GM23338 (cell line): ENCODE data around the gene SLC9A2. TPM values are rescaled to one million over a fixed set of nuclear protein-coding genes. Genes with fewer than 3 reads are reported as not detected.

Experiments
- ATAC-seq: fragments of 200-7000 bp; cut with Tn5 transposase; 3 replicates; pipeline ENCODE4 v1.9.1; 2020
- DNase-seq: peaks from one replicate; pipeline ENCODE4 v3.0.0-alpha.2; 2015; ENCODE audit warnings: low spot score
- H2AFZ ChIP-seq: fragments of 200-600 bp; sonication (generic); 2 replicates; pipeline ENCODE4 v1.8.0; 2016; ENCODE audit warnings: antibody characterized with exemption, mild to moderate bottlenecking, moderate library complexity
- H3F3A ChIP-seq: fragments of 200-600 bp; sonication (generic); replicated peaks from 2 replicates; pipeline ENCODE4 v1.8.0; 2017; ENCODE audit warnings: antibody characterized with exemption, mixed run types, low read depth
- H3K27ac ChIP-seq: fragments of 200-600 bp; sonication (generic); 2 replicates; pipeline ENCODE4 v1.6.1; 2016; ENCODE audit warnings: low read depth
- H3K27me3 ChIP-seq: fragments of 200-600 bp; sonication (generic); 2 replicates; pipeline ENCODE4 v1.8.0; 2016; ENCODE audit warnings: mild to moderate bottlenecking, mixed run types, moderate library complexity; ENCODE audit not compliant: insufficient read depth
- H3K36me3 ChIP-seq: fragments of 200-600 bp; sonication (generic); 2 replicates; pipeline ENCODE4 v1.8.0; 2016; ENCODE audit warnings: mild to moderate bottlenecking; ENCODE audit not compliant: insufficient read depth
- H3K4me1 ChIP-seq: fragments of 200-600 bp; sonication (generic); 2 replicates; pipeline ENCODE4 v1.8.0; 2016; ENCODE audit warnings: mild to moderate bottlenecking, moderate library complexity; ENCODE audit not compliant: insufficient read depth
- H3K4me2 ChIP-seq: fragments of 200-600 bp; sonication (generic); 2 replicates; pipeline ENCODE4 v1.7.1; 2017; ENCODE audit warnings: mixed run types
- H3K4me3 ChIP-seq: fragments of 200-600 bp; sonication (generic); 2 replicates; pipeline ENCODE4 v1.6.1; 2016; ENCODE audit warnings: mixed run types
- H3K79me2 ChIP-seq: fragments of 200-600 bp; sonication (generic); replicated peaks from 2 replicates; pipeline ENCODE4 v1.8.0; 2017; ENCODE audit warnings: mild to moderate bottlenecking; ENCODE audit not compliant: insufficient read depth
- H3K9me2 ChIP-seq: fragments of 200-600 bp; sonication (generic); 2 replicates; pipeline ENCODE4 v1.8.0; 2017; ENCODE audit not compliant: insufficient read depth
- H4K20me1 ChIP-seq: fragments of 200-600 bp; sonication (generic); replicated peaks from 2 replicates; pipeline ENCODE4 v1.8.0; 2017; ENCODE audit warnings: mild to moderate bottlenecking; ENCODE audit not compliant: insufficient read depth
- H3K27ac Mint-ChIP-seq: 2 replicates; pipeline ENCODE4 v1.8.0; 2020; ENCODE audit warnings: inconsistent platforms, mild to moderate bottlenecking, moderate library complexity, mixed read lengths
- H3K27me3 Mint-ChIP-seq: 3 replicates; pipeline ENCODE4 v1.8.0; 2022; ENCODE audit warnings: low read depth, mild to moderate bottlenecking, moderate library complexity, mixed read lengths, inconsistent platforms; ENCODE audit not compliant: insufficient read depth, poor library complexity
- H3K36me3 Mint-ChIP-seq: 3 replicates; pipeline ENCODE4 v1.8.0; 2021; ENCODE audit warnings: low read depth, mild to moderate bottlenecking, inconsistent platforms, moderate library complexity, mixed read lengths
- H3K4me1 Mint-ChIP-seq: 3 replicates; pipeline ENCODE4 v1.8.0; 2020; ENCODE audit warnings: mild to moderate bottlenecking, inconsistent platforms, mixed read lengths
- H3K4me3 Mint-ChIP-seq: 3 replicates; pipeline ENCODE4 v1.8.0; 2021; ENCODE audit warnings: moderate library complexity, mild to moderate bottlenecking, inconsistent platforms, mixed read lengths
- H3K9me3 Mint-ChIP-seq: 3 replicates; pipeline ENCODE4 v1.8.0; 2020; ENCODE audit warnings: moderate library complexity, mild to moderate bottlenecking, inconsistent platforms, mixed read lengths
- EZH2 ChIP-seq: fragments of 200-600 bp; sonication (generic); IDR thresholded peaks from one replicate; pipeline ENCODE4 v1.8.0; 2017; ENCODE audit warnings: antibody characterized with exemption, mild to moderate bottlenecking, low read depth; ENCODE audit not compliant: unreplicated experiment
- EZH2phosphoT487 ChIP-seq: fragments of 200-600 bp; sonication (generic); IDR thresholded peaks from one replicate; pipeline ENCODE4 v1.8.1; 2018; ENCODE audit warnings: antibody characterized with exemption; ENCODE audit not compliant: unreplicated experiment
- JUNB ChIP-seq: IDR thresholded peaks from one replicate; pipeline ENCODE4 v1.6.1; 2016; ENCODE audit warnings: antibody characterized with exemption; ENCODE audit not compliant: unreplicated experiment
- POLR2AphosphoS5 ChIP-seq: IDR thresholded peaks from 2 replicates; pipeline ENCODE4 v1.6.1; 2016; ENCODE audit warnings: antibody characterized with exemption, low read depth
- STAT1 ChIP-seq: IDR thresholded peaks from one replicate; pipeline ENCODE4 v1.6.1; 2016; ENCODE audit warnings: antibody characterized with exemption; ENCODE audit not compliant: unreplicated experiment
- ZNF114 ChIP-seq: fragments of 250-450 bp; sonication (Bioruptor Pico); IDR thresholded peaks from 2 replicates; pipeline ENCODE4 v1.5.0; 2020; ENCODE audit warnings: mild to moderate bottlenecking, moderate library complexity
- ZNF331 ChIP-seq: fragments of 250-450 bp; sonication (Bioruptor Pico); IDR thresholded peaks from 2 replicates; pipeline ENCODE4 v1.5.0; 2020; ENCODE audit warnings: low read depth, mild to moderate bottlenecking, moderate library complexity
- polyA plus RNA-seq: library from polyadenylated mRNA; unstranded; fragments of >200 nt; fragmentation: Nextera tagmentation; extraction: Ambion mirVana; gene quantifications from 2 replicates; pipeline ENCODE4 v1.2.1, GENCODE V29; 2016
- total RNA-seq: library from RNA; depleted of rRNA; stranded (reverse); fragments of >200 nt; shearing (Covaris generic); gene quantifications from 2 replicates; pipeline ENCODE4 v1.2.3, GENCODE V29; 2014
- TF ChIP-seq, protein P1 (sequence below): IDR thresholded peaks from 2 replicates; pipeline ENCODE4 v1.6.1; 2016; ENCODE audit warnings: antibody characterized with exemption
- TF ChIP-seq, protein P2 (sequence below): IDR thresholded peaks from one replicate; pipeline ENCODE4 v1.6.1; 2018; ENCODE audit warnings: antibody characterized with exemption; ENCODE audit not compliant: unreplicated experiment
- TF ChIP-seq, protein P3 (sequence below): fragments of 250-450 bp; sonication (Bioruptor Pico); IDR thresholded peaks from 2 replicates; pipeline ENCODE4 v1.5.0; 2020; ENCODE audit warnings: mild to moderate bottlenecking, moderate library complexity

The SLC9A2 gene
- total and polyA plus RNA-seq, 2 experiments from 2014 or later: 0.03 to 0.24 TPM

DNA sequence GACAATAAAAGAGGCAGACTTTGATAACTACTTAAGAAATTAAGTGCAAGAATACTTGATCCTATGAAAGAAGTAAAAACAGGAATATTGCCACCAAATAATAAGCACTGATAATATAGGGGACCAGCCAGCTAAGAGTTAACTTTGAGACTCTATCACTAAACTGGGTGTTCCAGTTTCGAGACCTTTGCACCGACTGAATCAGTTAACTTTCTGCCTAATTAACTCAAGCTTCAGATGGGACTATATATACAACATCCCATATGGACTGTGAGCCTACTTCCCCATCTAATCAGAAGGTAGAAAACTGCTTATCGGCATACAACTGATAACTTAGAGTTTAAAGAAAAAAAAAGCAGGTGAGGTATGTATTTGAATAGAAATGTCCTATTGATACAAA is 25.8 kb upstream of the SLC9A2 start (continued):
- TF ChIP-seq, protein P1, sequence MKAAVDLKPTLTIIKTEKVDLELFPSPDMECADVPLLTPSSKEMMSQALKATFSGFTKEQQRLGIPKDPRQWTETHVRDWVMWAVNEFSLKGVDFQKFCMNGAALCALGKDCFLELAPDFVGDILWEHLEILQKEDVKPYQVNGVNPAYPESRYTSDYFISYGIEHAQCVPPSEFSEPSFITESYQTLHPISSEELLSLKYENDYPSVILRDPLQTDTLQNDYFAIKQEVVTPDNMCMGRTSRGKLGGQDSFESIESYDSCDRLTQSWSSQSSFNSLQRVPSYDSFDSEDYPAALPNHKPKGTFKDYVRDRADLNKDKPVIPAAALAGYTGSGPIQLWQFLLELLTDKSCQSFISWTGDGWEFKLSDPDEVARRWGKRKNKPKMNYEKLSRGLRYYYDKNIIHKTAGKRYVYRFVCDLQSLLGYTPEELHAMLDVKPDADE: no peak
- TF ChIP-seq, protein P2, sequence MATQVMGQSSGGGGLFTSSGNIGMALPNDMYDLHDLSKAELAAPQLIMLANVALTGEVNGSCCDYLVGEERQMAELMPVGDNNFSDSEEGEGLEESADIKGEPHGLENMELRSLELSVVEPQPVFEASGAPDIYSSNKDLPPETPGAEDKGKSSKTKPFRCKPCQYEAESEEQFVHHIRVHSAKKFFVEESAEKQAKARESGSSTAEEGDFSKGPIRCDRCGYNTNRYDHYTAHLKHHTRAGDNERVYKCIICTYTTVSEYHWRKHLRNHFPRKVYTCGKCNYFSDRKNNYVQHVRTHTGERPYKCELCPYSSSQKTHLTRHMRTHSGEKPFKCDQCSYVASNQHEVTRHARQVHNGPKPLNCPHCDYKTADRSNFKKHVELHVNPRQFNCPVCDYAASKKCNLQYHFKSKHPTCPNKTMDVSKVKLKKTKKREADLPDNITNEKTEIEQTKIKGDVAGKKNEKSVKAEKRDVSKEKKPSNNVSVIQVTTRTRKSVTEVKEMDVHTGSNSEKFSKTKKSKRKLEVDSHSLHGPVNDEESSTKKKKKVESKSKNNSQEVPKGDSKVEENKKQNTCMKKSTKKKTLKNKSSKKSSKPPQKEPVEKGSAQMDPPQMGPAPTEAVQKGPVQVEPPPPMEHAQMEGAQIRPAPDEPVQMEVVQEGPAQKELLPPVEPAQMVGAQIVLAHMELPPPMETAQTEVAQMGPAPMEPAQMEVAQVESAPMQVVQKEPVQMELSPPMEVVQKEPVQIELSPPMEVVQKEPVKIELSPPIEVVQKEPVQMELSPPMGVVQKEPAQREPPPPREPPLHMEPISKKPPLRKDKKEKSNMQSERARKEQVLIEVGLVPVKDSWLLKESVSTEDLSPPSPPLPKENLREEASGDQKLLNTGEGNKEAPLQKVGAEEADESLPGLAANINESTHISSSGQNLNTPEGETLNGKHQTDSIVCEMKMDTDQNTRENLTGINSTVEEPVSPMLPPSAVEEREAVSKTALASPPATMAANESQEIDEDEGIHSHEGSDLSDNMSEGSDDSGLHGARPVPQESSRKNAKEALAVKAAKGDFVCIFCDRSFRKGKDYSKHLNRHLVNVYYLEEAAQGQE: no peak

DNA sequence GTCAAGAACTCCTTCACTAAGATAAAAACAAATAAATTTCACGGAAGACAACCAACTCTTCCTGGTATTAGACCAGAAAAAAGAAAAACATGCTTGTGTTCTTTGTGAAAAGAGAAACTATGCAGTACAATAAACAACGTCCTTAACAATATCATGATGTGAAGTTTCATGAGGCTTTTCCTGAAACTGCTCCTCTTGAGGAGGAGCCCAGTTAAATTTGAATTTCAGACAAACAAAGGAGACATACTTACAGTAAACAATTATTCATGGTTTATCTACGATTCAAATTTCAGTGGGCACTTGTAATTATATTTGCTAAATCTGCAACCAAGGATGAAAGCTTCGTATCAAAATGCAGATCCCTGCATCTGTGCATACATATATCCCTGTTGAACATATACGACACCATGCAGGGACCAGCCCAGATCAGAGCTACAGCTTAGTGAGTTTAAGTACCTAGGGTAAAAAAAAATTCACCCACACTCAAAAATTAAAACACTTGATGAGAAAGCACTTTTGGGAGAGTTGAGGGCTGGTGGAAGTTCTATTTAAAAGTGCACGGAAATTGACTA is 24.8 kb upstream of the SLC9A2 start:
- no peak overlapping the region for H3K4me3 ChIP-seq
- H3K79me2 ChIP-seq: no peaks in the 10 kb centered on the region

More for the DNA sequence above, 24.8 kb upstream of the SLC9A2 start:
- Mint-ChIP-seq H3K4me1 (no peaks in the 10 kb centered on the region), H3K9me3 (no peaks in the 10 kb centered on the region), H3K4me3 (no peak overlapping the region), H3K27me3 (no peaks in the 10 kb centered on the region), H3K27ac (no peak overlapping the region), H3K36me3 (no peaks in the 10 kb centered on the region)
- no peak overlapping the region for H3K27ac ChIP-seq
- H3K4me2 ChIP-seq: no peak overlapping the region
- H3F3A ChIP-seq: no peaks in the 10 kb centered on the region
- TF ChIP-seq EZH2phosphoT487 (no peak), JUNB (no peak), ZNF114 (CRISPR knock-in tag) (no peak), ZNF331 (no peak), STAT1 (no peak), POLR2AphosphoS5 (no peak), EZH2 (no peak)
- TF ChIP-seq, protein P3, sequence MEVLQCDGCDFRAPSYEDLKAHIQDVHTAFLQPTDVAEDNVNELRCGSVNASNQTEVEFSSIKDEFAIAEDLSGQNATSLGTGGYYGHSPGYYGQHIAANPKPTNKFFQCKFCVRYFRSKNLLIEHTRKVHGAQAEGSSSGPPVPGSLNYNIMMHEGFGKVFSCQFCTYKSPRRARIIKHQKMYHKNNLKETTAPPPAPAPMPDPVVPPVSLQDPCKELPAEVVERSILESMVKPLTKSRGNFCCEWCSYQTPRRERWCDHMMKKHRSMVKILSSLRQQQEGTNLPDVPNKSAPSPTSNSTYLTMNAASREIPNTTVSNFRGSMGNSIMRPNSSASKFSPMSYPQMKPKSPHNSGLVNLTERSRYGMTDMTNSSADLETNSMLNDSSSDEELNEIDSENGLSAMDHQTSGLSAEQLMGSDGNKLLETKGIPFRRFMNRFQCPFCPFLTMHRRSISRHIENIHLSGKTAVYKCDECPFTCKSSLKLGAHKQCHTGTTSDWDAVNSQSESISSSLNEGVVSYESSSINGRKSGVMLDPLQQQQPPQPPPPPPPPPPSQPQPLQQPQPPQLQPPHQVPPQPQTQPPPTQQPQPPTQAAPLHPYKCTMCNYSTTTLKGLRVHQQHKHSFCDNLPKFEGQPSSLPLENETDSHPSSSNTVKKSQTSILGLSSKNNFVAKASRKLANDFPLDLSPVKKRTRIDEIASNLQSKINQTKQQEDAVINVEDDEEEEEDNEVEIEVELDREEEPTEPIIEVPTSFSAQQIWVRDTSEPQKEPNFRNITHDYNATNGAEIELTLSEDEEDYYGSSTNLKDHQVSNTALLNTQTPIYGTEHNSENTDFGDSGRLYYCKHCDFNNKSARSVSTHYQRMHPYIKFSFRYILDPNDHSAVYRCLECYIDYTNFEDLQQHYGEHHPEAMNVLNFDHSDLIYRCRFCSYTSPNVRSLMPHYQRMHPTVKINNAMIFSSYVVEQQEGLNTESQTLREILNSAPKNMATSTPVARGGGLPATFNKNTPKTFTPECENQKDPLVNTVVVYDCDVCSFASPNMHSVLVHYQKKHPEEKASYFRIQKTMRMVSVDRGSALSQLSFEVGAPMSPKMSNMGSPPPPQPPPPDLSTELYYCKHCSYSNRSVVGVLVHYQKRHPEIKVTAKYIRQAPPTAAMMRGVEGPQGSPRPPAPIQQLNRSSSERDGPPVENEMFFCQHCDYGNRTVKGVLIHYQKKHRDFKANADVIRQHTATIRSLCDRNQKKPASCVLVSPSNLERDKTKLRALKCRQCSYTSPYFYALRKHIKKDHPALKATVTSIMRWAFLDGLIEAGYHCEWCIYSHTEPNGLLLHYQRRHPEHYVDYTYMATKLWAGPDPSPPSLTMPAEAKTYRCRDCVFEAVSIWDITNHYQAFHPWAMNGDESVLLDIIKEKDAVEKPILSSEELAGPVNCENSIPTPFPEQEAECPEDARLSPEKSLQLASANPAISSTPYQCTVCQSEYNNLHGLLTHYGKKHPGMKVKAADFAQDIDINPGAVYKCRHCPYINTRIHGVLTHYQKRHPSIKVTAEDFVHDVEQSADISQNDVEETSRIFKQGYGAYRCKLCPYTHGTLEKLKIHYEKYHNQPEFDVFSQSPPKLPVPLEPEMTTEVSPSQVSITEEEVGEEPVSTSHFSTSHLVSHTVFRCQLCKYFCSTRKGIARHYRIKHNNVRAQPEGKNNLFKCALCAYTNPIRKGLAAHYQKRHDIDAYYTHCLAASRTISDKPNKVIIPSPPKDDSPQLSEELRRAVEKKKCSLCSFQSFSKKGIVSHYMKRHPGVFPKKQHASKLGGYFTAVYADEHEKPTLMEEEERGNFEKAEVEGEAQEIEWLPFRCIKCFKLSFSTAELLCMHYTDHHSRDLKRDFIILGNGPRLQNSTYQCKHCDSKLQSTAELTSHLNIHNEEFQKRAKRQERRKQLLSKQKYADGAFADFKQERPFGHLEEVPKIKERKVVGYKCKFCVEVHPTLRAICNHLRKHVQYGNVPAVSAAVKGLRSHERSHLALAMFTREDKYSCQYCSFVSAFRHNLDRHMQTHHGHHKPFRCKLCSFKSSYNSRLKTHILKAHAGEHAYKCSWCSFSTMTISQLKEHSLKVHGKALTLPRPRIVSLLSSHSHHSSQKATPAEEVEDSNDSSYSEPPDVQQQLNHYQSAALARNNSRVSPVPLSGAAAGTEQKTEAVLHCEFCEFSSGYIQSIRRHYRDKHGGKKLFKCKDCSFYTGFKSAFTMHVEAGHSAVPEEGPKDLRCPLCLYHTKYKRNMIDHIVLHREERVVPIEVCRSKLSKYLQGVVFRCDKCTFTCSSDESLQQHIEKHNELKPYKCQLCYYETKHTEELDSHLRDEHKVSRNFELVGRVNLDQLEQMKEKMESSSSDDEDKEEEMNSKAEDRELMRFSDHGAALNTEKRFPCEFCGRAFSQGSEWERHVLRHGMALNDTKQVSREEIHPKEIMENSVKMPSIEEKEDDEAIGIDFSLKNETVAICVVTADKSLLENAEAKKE: no peak
- H3K36me3 ChIP-seq: no peaks in the 10 kb centered on the region
- no peaks in the 10 kb centered on the region for H4K20me1 ChIP-seq
- no peaks in the 10 kb centered on the region for H3K27me3 ChIP-seq
- H3K4me1 ChIP-seq: no peaks in the 10 kb centered on the region
- no peak overlapping the region for H2AFZ ChIP-seq
- DNase-seq (no peak), ATAC-seq (no peak)
- H3K9me2 ChIP-seq: no peaks in the 10 kb centered on the region
